ENCODE results near the gene TNS1. TPM values are rescaled to one million over a fixed set of nuclear protein-coding genes. Genes with fewer than 3 reads are reported as not detected.

TNS1 gene
- total and polyA plus RNA-seq, 2 donors (not counting 1 experiment from before 2014, with no cell fraction given), result 0.10 to 0.86 TPM

DNA sequence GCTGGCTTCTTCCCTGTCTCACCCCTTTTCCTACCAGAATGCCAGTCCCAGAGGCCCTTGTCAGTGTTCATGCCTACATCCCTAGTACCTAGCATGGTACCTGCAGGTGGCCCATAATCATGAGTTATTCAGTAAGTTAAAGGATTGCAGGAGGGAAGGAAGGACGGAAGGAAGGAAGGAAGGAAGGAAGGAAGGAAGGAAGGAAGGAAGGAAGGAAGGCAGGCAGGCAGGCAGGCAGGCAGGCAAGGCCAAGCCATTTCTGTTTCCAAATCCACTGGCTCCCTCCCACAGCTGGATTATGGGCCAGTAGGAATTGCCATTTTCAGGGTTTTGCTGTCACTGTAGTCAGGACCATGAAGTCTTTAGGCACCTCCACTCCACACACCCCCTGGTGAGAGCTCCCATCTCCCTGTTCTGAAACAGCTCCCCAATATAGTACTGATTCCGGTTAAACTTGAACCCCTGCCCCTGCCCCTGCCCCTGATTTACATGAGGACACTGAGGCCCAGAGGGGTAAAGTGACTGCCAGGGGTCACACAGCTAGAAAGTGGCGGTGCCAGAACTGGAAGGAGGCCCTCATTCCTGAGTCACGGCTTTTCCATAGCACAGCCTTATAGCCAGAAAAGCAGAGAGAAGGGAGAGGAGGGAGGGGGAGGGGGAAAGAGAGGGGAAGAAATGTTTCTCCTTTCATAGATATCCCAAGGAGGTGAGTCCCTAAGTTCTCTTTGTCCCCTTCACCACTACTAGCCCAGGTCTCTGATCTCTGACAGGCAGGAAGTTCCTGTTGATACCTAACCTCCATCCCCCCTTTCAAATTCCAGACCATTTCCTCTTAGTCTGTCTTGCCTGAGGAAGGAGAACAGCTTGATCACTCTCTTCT lies 12.2 kb upstream of the TNS1 start:
- Histone ChIP-seq H3K4me1 (ENCODE audit: control insufficient read depth in 2 of 2, insufficient read depth in 2 of 2, low read length in 2 of 2) (peaks cover 13 to 18% of the 10 kb centered on the region in 2 donors), H3K4me3 (ENCODE audit: control extremely low read depth in 1 of 5, extremely low read depth in 1 of 5, insufficient read depth in 1 of 5, low read depth in 2 of 5, low read length in 4 of 5) (no peak overlapping the region), H2AFZ (ENCODE audit: insufficient read depth, low read depth, low read length, poor library complexity, severe bottlenecking) (no peak overlapping the region), H3K79me2 (ENCODE audit: control insufficient read depth, insufficient read depth, low read length) (no peaks in the 10 kb centered on the region), H3K9ac (ENCODE audit: low read length) (no peak overlapping the region), H4K20me1 (ENCODE audit: control insufficient read depth, insufficient read depth, low read length, poor library complexity, severe bottlenecking) (no peaks in the 10 kb centered on the region), H3K4me2 (replicated peaks; ENCODE audit: low read depth, low read length, poor library complexity, severe bottlenecking) (no peak overlapping the region), H3K27me3 (replicated peaks in 1 of 4; ENCODE audit: control extremely low read depth in 1 of 4, control insufficient read depth in 3 of 4, insufficient read depth in 4 of 4, low read length in 3 of 4) (peaks cover 0 to 26% (median 8%) of the 10 kb centered on the region in 4 experiments), H3K27ac (ENCODE audit: low read length in 2 of 2) (no peak overlapping the region), H3K36me3 (replicated peaks in 1 of 2; ENCODE audit: control extremely low read depth in 1 of 2, control insufficient read depth in 1 of 2, extremely low read depth in 1 of 2, insufficient read depth in 2 of 2, low read length in 1 of 2) (no peaks in the 10 kb centered on the region), H3K9me3 (ENCODE audit: control extremely low read depth in 1 of 3, control insufficient read depth in 2 of 3, insufficient read depth in 1 of 3, low read length in 2 of 3) (peaks cover 0 to 5% (median 0%) of the 10 kb centered on the region in 3 donors)
- DNase-seq (no peak), ATAC-seq (ENCODE audit: low read depth) (no peak)
- no peak overlapping the region for H3K4me3 Mint-ChIP-seq
- 83% methylated on average over 1 of the region's 4 CpGs for WGBS (ENCODE audit: insufficient coverage)
- ChIA-PET POLR2A (no interaction called here), CTCF (interaction anchor here (0.7 kb wide), 1 partner anchor 8 kb away, joined by 3 read pairs; no protein-coding TSS in a partner anchor)
- no peak overlapping the region for H3K27ac Mint-ChIP-seq
- H3K9me3 Mint-ChIP-seq (ENCODE audit: insufficient read depth), result no peaks in the 10 kb centered on the region
- peaks cover 41% of the 10 kb centered on the region for H3K27me3 Mint-ChIP-seq
- intact Hi-C loops (cut with micrococcal nuclease), result no loop called here
- no peak for TF ChIP-seq EZH2 (IDR thresholded peaks at IDR 0.05; ENCODE audit: borderline replicate concordance, insufficient read depth, low read depth, low read length, poor library complexity, severe bottlenecking)
- TF ChIP-seq, protein P1, sequence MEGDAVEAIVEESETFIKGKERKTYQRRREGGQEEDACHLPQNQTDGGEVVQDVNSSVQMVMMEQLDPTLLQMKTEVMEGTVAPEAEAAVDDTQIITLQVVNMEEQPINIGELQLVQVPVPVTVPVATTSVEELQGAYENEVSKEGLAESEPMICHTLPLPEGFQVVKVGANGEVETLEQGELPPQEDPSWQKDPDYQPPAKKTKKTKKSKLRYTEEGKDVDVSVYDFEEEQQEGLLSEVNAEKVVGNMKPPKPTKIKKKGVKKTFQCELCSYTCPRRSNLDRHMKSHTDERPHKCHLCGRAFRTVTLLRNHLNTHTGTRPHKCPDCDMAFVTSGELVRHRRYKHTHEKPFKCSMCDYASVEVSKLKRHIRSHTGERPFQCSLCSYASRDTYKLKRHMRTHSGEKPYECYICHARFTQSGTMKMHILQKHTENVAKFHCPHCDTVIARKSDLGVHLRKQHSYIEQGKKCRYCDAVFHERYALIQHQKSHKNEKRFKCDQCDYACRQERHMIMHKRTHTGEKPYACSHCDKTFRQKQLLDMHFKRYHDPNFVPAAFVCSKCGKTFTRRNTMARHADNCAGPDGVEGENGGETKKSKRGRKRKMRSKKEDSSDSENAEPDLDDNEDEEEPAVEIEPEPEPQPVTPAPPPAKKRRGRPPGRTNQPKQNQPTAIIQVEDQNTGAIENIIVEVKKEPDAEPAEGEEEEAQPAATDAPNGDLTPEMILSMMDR (IDR thresholded peaks at IDR 0.05), result no peak
- peaks cover 19% of the 10 kb centered on the region for H3K4me1 Mint-ChIP-seq

DNA sequence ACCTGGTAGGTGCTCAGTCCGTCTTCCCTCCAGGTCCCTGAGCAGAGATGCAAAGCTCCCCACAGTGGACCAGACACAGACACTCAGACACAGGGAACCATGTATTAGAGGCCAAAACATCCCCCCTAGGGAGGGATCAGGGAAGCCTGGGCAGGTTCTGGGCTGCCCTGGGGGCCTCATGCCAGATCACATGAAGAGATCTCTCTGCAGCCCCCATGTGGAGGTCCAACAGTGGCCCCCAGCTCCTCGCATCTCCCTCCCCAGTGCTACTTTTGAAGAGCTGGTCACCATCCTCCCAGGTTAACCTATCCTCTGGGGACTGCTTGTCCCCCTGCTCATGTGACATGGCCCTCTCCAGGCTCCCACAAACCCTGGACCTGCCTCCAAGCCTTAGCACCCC lies 10.5 kb upstream of the TNS1 start:
- H4K20me1 ChIP-seq (ENCODE audit: control insufficient read depth, insufficient read depth, low read length, poor library complexity, severe bottlenecking), result no peaks in the 10 kb centered on the region
- peaks cover 0 to 5% (median 0%) of the 10 kb centered on the region in 3 donors for H3K9me3 ChIP-seq (ENCODE audit: control extremely low read depth in 1 of 3, control insufficient read depth in 2 of 3, insufficient read depth in 1 of 3, low read length in 2 of 3)
- ATAC-seq (ENCODE audit: low read depth), result no peak
- POLR2A ChIA-PET, result no interaction called here
- CTCF ChIA-PET, result no interaction called here
- intact Hi-C loops (cut with micrococcal nuclease), result no loop called here
- peaks cover 14 to 20% of the 10 kb centered on the region in 2 donors for H3K4me1 ChIP-seq (ENCODE audit: control insufficient read depth in 2 of 2, insufficient read depth in 2 of 2, low read length in 2 of 2)
- peaks cover 0 to 31% (median 16%) of the 10 kb centered on the region in 4 experiments for H3K27me3 ChIP-seq (replicated peaks in 1 of 4; ENCODE audit: control extremely low read depth in 1 of 4, control insufficient read depth in 3 of 4, insufficient read depth in 4 of 4, low read length in 3 of 4)
- DNase-seq, result no peak
- no peak overlapping the region for H3K4me3 ChIP-seq (ENCODE audit: control extremely low read depth in 1 of 5, extremely low read depth in 1 of 5, insufficient read depth in 1 of 5, low read depth in 2 of 5, low read length in 4 of 5)
- no peaks in the 10 kb centered on the region for H3K9me3 Mint-ChIP-seq (ENCODE audit: insufficient read depth)
- H3K4me2 ChIP-seq (replicated peaks; ENCODE audit: low read depth, low read length, poor library complexity, severe bottlenecking), result no peak overlapping the region
- TF ChIP-seq, protein P1 (IDR thresholded peaks at IDR 0.05), result no peak
- no peak for TF ChIP-seq EZH2 (IDR thresholded peaks at IDR 0.05; ENCODE audit: borderline replicate concordance, insufficient read depth, low read depth, low read length, poor library complexity, severe bottlenecking)
- H3K27ac ChIP-seq (ENCODE audit: low read length in 2 of 2), result no peak overlapping the region
- no peaks in the 10 kb centered on the region for H3K36me3 ChIP-seq (replicated peaks in 1 of 2; ENCODE audit: control extremely low read depth in 1 of 2, control insufficient read depth in 1 of 2, extremely low read depth in 1 of 2, insufficient read depth in 2 of 2, low read length in 1 of 2)
- H3K27ac Mint-ChIP-seq, result no peak overlapping the region
- WGBS (ENCODE audit: insufficient coverage), result 84% methylated on average over 2 of the region's 2 CpGs
- H3K27me3 Mint-ChIP-seq, result peaks cover 42% of the 10 kb centered on the region
- H3K4me3 Mint-ChIP-seq, result no peak overlapping the region
- H3K4me1 Mint-ChIP-seq, result peaks cover 19% of the 10 kb centered on the region
- H3K9ac ChIP-seq (ENCODE audit: low read length), result no peak overlapping the region
- H2AFZ ChIP-seq (ENCODE audit: insufficient read depth, low read depth, low read length, poor library complexity, severe bottlenecking), result no peak overlapping the region
- H3K79me2 ChIP-seq (ENCODE audit: control insufficient read depth, insufficient read depth, low read length), result no peaks in the 10 kb centered on the region

All from B cell (primary cell).